ENCODE data around the gene BCL3.
"Not testable (repeated sequence)": the region's sequence is repeated elsewhere in the genome, so short reads cannot be mapped to it uniquely, and the experiment has no call there.

The BCL3 gene

GRCh38 chr19:44759083-44759804, 10.7 kb downstream of the BCL3 start:
- DNase-seq, result no peak

DNA sequence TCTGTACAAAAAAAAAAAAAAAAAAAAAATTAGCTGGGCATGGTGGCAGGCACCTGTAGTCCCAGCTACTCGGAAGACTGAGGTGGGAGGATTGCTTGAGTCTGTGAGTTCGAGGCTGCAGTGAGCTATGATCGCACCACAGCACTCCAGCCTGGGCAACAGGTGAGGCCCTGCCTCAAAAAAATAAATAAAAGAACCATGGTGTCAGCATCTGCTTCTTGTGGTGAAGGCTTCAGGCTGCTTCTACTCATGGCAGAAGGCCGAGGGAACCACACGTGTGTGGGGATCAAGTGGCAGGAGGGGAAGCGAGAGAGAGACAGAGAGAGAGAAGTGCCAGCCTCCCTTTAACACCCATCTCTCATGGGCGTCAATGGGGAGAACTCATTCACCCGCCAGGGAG, 13.5 kb downstream of the BCL3 start:
- no peak for DNase-seq

GRCh38 chr19:44765033-44765948, 16.8 kb downstream of the BCL3 start:
- DNase-seq, result no peak

DNA sequence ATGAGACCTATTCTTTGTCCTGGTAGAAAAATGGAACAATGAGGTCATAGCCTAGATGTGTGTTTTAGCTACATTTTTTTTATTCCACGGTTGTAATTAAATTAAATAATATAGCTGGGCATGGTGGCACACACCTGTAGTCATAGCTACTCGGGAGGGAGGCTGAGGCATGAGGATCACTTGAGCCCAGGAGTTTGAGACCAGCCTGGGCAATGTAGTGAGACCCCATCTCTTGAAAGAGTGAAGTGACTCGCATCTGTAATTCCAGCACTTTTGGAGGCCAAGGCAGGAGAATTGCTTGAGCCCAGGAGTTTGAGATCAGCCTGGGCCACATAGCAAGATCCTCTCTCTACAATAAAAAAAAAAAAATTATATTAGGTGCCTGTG, 17.4 kb downstream of the BCL3 start:
- no peak for DNase-seq

DNA sequence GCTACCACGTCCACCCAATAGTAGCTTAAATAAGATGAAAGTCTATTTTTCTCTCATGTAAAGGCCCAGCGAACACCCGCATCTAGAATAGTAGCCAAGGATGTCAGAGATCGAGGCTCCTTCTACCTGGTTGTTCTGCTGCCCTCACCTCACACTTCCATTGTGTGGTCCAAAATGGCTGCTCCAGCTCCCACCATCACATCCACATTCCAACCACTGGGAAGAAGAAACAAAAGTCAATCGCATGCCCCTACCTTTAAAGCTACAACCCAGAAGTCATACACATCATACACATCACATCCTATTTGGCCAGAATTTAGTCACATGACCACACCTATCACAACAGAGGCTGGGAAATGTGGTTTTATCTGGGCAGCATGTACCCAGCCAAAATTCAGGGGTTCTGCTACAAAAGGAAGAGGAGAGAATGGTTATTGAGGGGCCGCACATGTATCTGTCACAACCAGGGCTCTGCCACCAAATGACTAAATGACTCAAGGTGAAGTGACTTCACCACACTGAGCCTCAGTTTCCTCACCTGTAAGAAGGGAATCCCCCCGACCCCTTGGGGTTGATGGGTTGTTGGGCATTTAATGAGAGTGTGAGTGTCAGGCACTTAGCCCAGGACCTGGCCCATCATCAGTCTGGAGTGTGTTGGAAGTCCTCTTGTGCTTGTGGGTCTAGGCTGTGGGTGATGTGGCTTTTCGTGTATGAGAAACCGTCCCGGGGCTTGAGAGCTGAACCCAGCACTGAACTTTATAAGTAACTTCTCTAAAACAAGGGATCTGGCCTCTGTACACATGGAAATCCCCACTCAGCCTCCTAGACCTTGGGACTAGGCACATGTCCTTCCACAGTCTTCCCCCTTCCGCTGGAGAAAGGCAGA, 19.0 kb downstream of the BCL3 start:
- no peak for DNase-seq

GRCh38 chr19:44770550-44771257, 22.2 kb downstream of the BCL3 start:
- peak; percentile 94 for DNase-seq

- not testable (repeated sequence) for DNase-seq
Measured at GRCh38 chr19:44772144-44772543, 23.6 kb downstream of the BCL3 start.

DNA sequence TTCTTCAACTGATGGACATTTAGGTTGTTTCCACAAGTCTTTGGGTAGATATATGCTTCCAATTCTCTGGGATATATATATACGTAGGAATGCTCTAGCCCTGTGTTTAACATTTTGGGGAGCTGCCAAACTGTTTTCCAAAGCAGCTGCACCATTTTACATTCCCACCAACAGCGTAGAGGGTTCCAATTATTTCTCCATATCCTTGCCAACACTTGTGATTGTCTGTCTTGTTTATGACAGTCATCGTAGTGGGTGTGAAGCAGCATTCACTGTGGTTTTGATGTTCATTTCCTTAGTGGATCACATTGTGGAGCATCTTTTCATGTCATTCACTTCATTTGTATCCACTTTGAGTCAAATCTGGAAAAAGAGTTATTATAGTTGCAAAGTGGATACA, 24.5 kb downstream of the BCL3 start:
- no peak for DNase-seq

- DNase-seq, result no peak
Measured at GRCh38 chr19:44775676-44776240, 27.2 kb downstream of the BCL3 start.

DNA sequence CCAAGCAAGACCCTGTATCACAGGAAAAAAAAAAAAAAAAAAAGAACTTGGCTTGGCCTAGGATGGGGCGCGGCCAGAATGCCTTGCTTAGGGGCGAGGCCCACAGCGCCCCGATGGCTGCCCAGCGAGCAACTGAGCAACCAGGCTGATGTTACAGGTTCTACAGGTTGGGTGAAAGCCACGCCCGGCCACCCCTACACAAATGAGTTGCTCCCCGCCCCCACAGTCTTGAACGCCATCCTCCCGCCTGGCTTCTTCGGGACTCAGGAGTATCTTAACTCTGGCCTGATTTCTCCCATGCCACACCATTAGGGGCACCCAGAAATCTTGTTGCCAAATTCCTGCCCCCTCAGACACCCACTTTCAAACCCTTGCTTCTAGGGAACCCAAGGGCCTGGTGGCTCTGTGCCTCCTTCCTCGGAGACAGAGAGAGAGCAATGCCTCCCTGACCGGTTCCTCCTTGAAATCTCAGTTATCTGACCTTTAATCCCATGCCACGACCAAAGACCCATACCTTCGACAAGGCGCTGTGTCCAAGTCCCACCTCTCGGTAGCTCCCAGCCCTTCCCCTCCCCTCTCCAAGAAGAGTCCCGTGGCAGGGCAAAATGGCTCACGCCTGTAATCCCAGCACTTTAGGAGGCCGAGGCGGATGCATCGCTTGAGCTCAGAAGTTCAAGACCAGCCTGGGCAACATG, 28.0 kb downstream of the BCL3 start:
- no peak for DNase-seq

- no peak for DNase-seq
Measured at GRCh38 chr19:44777715-44778347, 29.3 kb downstream of the BCL3 start, which contains the start of gene CBLC. TSS of gene CBLC (plus strand) at chr19:44777890. CDS start at chr19:44777932, 42 bp downstream.

DNA sequence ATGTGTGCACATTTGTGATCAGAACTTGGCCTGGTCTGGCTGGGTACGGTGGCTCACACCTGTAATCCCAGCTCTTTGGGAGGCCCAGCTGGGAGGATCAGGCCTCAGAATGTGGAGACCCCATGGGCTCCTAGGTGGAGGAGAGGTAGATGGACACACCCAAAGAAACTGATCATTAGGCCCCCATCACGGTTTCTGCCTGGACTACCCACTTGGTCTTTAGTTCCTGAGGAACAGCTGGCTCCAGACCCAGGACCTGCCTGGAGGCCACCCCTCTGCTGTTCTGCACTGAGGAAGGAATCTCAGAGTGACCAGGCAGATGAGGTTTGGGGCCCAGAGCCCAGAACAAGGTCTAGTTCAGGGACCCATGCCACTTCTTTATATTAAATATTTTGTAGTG, 30.6 kb downstream of the BCL3 start:
- DNase-seq, result no peak

DNA sequence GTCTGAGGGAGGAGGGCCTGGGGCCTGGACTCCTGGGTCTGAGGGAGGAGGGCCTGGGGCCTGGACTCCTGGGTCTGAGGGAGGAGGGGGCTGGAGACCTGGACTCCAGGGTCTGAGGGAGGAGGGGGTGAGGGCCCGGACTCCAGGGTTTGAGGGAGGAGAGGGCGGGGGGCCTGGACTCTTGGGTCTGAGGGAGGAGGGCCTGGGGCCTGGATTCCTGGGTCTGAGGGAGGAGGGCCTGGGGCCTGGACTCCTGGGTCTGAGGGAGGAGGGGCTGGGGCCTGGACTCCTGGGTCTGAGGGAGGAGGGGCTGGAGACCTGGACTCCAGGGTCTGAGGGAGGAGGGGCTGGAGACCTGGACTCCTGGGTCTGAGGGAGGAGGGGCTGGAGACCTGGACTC, 33.2 kb downstream of the BCL3 start:
- not testable (repeated sequence) for DNase-seq

DNA sequence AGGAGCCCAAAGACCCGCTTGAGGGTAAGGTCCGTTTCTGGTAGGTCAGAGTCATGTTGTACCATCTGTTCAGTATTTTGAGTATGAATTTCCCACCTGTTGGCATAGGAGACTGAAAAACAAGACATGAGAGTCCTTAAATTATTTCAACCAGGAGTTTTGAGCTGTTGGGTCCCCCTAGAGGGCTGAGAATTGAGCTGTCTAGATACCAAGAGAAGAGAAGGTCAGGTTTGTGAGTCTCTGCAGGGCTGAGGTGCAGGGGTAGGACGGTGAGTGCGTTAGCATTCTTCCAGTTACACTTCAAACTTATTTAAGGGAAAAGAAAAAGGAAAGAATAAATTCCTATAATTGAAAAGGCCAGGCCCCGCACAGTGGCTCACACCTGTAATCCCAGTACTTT, 34.2 kb downstream of the BCL3 start:
- DNase-seq, result no peak

DNA sequence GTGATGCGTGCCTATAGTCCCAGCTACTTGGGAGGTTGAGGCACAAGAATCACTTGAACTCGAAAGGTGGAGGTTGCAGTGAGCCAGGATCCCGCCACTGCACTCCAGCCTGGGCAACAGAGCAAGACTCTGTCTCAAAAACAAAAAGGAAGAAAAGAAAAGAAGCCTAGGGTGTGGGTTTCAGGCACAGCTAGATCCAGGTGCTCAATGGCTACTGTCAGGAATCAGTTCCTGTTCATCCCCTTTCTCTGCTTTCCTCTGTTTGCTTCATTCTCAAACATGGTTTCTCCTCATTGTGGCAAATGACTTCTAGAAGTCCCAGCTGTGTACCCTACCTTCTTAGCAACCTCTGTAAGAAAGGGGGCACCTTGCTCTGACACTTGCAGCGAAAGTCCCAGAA, 35.0 kb downstream of the BCL3 start:
- DNase-seq, result no peak

GRCh38 chr19:44785271-44785670, 36.8 kb downstream of the BCL3 start:
- no peak for DNase-seq

GRCh38 chr19:44785993-44786392, 37.5 kb downstream of the BCL3 start:
- DNase-seq, result no peak

GRCh38 chr19:44788971-44789370, 40.5 kb downstream of the BCL3 start:
- DNase-seq, result no peak

GRCh38 chr19:44789943-44790483, 41.5 kb downstream of the BCL3 start:
- no peak for DNase-seq

DNA sequence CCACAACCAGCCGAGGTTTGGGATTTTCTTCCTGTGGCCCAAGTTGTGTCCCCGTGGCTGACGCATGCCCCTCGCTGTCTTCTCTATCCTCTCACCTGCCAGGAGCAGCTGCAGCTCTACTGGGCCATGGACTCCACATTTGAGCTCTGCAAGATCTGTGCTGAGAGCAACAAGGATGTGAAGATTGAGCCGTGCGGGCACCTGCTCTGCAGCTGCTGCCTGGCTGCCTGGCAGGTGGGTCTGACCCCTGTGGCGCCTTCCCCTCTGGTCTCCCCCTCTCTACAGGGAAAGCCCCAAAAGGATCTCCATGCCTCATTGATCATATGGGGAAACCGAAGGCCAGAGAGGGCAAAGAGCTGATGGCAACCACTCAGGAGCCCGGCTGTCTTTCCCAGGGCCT, 43.8 kb downstream of the BCL3 start:
- peak; percentile 4 for DNase-seq

- DNase-seq, result no peak
Measured at GRCh38 chr19:44794610-44795009, 46.1 kb downstream of the BCL3 start.
